BE2C (cell line): Measurements from ENCODE around the gene CREB5.

Experiments
- DNase-seq: peaks from one replicate; pipeline ENCODE4 v3.0.0-alpha.2; 2020
- H3K27me3 ChIP-seq: fragments of 250-450 bp; sonication (Bioruptor Pico); 2 replicates; pipeline ENCODE4 v1.5.1; 2020; ENCODE audit warnings: mild to moderate bottlenecking
- H3K36me3 ChIP-seq: fragments of 250-450 bp; sonication (Bioruptor Pico); 2 replicates; pipeline ENCODE4 v1.5.1; 2020; ENCODE audit warnings: mild to moderate bottlenecking
- H3K4me1 ChIP-seq: fragments of 250-450 bp; sonication (Bioruptor Pico); 2 replicates; pipeline ENCODE4 v1.5.1; 2020
- H3K4me3 ChIP-seq: 2 replicates; pipeline ENCODE4 v1.5.1; 2011; ENCODE audit warnings: low read depth, low read length
- H3K9me3 ChIP-seq: fragments of 250-450 bp; sonication (Bioruptor Pico); 2 replicates; pipeline ENCODE4 v1.5.1; 2020
- CTCF ChIP-seq: IDR thresholded peaks from 2 replicates; pipeline ENCODE4 v1.5.1; 2012; ENCODE audit warnings: mild to moderate bottlenecking, low read depth, low read length

Gene CREB5

GRCh38 chr7:28582226-28582625 is 169.9 kb downstream of the CREB5 start:
- no peak for DNase-seq
- H3K27me3 ChIP-seq: no peaks in the 10 kb centered on the region
- H3K9me3 ChIP-seq: no peaks in the 10 kb centered on the region
- TF ChIP-seq CTCF: no peak
- H3K36me3 ChIP-seq: no peaks in the 10 kb centered on the region
- peaks cover 10% of the 10 kb centered on the region for H3K4me1 ChIP-seq
- H3K4me3 ChIP-seq: no peak overlapping the region

GRCh38 chr7:28584235-28584634 is 171.9 kb downstream of the CREB5 start:
- Histone ChIP-seq H3K4me1 (peaks cover 10% of the 10 kb centered on the region), H3K36me3 (no peaks in the 10 kb centered on the region), H3K27me3 (no peaks in the 10 kb centered on the region), H3K4me3 (no peak overlapping the region), H3K9me3 (no peaks in the 10 kb centered on the region)
- no peak for TF ChIP-seq CTCF
- no peak for DNase-seq

DNA sequence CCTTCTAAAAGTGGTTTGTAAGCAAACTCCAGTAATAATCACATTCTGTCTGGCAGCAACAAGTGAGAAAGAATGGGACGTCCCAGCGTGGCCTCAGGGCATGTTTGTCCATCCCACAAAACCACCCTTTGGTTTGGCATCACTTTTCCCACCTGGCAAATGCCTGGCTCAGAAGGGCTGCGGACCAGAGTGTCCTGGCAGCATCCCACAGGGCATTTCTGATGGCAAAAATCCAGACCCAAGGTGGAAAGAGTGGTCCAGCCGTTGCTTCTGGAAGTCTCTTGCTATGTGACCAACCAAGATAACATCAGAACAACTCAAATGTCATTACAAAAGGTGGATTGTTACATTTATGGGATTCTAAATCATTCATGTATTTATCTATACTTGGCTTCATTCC is 174.4 kb downstream of the CREB5 start:
- DNase-seq: peak; percentile 34
- H3K27me3 ChIP-seq: no peaks in the 10 kb centered on the region
- peaks cover 14% of the 10 kb centered on the region for H3K4me1 ChIP-seq
- no peaks in the 10 kb centered on the region for H3K9me3 ChIP-seq
- H3K4me3 ChIP-seq: no peak overlapping the region
- H3K36me3 ChIP-seq: no peaks in the 10 kb centered on the region
- no peak for TF ChIP-seq CTCF

DNA sequence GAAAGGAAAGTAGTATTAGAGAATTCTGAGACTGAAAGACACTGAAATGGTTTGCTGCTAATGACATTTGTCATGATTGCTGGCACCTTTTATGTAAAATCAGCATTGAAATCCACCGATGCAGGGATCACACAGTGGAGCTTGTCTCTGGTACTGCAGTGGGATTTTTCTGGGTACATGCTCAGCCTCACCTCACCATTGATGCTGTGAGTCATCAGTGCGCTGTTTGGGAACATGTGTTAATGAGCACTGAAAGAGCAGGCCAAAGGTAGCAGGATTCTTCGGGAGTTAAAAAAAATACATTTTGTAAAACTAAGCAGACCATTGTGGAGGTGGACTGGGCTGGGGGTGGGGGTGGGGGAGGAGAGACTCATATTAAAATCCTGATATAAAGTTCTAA is 174.9 kb downstream of the CREB5 start:
- Histone ChIP-seq H3K4me1 (peaks cover 14% of the 10 kb centered on the region), H3K9me3 (no peaks in the 10 kb centered on the region), H3K36me3 (no peaks in the 10 kb centered on the region), H3K4me3 (no peak overlapping the region), H3K27me3 (no peaks in the 10 kb centered on the region)
- DNase-seq: no peak
- no peak for TF ChIP-seq CTCF

DNA sequence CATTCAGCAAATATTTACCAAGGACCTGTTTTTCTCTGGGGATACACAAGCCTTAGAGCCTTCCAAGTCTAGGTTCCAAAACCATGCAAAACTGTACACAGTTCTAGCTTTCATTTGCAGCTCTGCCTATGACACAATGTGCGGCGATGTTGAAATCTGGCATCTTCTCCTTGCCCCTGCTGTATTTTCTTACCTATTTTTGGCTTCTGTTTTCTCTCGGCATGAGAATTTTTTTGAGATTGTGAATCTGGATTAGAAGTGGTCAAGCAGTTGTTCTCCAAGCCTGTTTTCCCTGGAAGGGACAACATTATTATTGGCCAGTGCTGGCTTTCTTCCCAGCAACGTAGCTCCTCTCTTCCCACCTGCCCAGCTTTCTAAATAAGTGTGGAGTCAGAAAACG is 176.3 kb downstream of the CREB5 start:
- H3K4me1 ChIP-seq: peaks cover 14% of the 10 kb centered on the region
- no peaks in the 10 kb centered on the region for H3K36me3 ChIP-seq

More for the DNA sequence above, 176.3 kb downstream of the CREB5 start:
- no peak for TF ChIP-seq CTCF
- no peak for DNase-seq
- Histone ChIP-seq H3K27me3 (no peaks in the 10 kb centered on the region), H3K4me3 (no peak overlapping the region), H3K9me3 (no peaks in the 10 kb centered on the region)
